NCI-H524 treated with DMSO at 0.1 percent for 48 hours (cell line): ENCODE measurements around the gene AARS2.
A peak's percentile ranks its signal among the peaks of the same experiment; 100 is the strongest.

Experiments
- DNase-seq: peaks from one replicate; lab custom pipeline; 2025; lab: John Stamatoyannopoulos, UW

Gene AARS2

DNA sequence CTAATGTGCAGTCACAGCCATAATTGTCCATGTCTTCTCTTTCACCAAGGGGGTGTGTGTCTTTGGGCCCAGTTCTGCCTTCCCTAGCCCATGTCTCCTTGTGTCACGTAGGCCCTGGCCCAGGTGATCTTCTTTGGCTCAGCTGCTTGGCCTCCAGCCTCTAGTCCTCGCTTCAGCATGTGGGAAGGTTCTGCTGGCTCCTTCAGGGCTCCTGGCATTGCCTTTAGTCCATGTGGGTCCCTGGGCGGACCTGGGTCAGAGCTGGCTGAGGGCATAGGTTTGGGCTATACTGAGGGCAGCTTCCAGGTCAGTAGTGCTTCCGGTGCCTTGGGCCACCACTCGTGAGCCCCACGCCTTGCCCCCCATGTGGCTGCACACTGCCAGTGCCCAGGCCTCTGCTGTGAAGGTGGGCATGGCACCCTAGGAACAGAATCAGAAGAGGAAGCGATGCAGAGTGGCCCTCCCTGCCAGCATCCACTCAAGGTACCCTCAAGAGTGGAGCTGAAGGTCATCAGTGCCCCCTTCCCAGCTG lies 12.8 kb downstream of the AARS2 start:
- DNase-seq: no peak

DNA sequence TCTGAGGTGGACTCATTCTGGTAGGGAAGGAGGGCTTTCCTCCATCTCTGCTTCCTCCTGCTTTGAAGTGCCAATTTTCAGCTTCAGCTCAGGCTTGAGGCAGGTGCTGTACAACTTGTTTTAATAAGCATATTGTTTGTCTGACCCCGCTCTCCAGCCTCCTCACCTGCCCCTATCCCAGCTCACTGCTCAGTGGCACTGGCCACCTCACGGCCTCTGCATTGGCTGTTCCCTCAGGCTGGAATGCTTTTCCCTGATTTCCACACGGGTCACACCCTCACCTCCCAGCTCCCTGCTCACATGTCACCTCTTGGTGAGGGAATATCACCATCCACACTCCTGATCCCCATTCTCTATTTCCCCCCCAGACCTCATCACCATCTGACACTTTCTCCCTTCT lies 14.3 kb downstream of the AARS2 start:
- DNase-seq: no peak

DNA sequence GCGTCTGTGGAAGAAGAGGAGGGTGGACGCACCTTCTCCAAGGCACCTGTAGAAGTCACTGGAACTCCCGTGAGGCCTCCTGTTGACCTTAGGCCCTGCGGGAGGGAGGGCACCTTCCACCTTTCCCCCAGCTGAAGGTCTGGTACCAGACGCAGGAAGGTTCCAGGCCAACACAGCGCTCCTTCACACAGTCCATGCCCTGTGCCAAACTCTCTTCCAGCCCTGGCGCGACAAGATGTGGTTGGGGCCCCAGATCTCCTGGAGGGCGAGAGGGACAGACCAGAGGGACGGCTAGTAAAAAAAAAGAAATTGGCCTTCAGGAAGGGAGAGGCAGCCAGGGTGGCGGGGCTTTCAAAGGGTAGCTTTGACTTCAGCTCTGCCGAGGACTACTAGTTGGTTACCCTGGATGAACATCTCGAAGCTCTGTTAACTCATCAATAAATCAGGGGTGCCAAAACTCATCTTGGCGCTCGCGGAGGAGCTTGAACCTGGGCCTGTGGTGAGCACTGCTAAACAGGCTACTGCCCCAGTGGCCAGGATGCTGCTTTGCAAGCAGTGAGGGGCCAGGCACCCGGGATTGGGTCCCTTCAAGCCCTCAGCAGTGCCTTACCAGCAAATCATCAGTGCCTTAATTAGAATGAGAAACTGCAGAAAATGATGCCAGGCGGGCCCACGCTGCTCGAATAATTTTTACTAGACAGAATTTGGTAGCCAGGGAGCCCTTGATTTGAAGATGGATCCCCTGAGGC lies 14.9 kb downstream of the AARS2 start:
- DNase-seq: no peak

DNA sequence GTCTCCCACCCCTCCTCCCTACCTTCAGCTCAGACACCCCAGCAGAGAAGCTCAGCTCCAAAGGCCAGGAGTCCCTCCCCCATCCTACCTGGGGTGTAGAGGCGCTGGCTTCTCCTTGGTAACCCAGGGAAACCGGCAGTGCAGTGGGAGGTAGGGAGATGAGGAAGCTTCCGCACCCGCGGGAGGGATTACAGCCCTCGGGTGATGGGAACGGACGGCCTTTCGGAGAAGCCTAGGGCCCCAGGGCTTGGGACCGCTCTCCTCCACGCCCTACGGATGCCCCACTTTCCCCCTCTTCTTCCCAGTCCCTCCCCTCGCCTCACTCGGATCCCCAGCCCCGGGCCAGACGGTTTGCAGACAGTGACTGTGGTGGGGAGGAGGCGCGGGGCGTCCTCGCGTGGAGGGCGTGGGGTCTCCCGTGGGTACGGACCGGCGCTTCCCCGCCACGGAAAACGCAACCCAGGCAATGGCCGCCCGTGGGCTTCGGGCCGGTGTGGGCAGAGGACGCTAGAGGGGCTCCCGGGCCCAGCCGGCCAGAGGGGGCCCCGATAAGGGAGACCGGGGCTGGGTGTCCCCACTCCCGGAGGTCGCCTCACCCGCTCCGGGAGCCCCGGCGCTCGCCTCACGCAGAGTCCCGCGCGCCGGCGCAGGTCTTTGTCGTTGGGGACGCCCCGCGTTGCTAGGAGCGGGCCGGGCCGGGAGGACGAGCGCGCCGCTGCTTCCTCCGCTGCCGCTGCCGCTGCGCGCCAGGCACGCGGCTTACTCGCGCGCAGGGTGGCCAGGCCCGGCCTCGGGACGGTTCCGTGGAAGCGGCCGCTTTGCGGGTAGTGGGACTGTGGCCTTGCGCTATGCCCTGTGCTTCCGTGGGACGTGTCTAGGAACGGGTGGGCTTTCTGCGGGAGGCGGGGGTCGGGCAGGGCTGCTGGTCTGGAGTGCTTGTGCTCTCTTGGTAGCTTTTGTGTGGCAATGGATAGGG lies 15.8 kb downstream of the AARS2 start:
- no peak for DNase-seq

DNA sequence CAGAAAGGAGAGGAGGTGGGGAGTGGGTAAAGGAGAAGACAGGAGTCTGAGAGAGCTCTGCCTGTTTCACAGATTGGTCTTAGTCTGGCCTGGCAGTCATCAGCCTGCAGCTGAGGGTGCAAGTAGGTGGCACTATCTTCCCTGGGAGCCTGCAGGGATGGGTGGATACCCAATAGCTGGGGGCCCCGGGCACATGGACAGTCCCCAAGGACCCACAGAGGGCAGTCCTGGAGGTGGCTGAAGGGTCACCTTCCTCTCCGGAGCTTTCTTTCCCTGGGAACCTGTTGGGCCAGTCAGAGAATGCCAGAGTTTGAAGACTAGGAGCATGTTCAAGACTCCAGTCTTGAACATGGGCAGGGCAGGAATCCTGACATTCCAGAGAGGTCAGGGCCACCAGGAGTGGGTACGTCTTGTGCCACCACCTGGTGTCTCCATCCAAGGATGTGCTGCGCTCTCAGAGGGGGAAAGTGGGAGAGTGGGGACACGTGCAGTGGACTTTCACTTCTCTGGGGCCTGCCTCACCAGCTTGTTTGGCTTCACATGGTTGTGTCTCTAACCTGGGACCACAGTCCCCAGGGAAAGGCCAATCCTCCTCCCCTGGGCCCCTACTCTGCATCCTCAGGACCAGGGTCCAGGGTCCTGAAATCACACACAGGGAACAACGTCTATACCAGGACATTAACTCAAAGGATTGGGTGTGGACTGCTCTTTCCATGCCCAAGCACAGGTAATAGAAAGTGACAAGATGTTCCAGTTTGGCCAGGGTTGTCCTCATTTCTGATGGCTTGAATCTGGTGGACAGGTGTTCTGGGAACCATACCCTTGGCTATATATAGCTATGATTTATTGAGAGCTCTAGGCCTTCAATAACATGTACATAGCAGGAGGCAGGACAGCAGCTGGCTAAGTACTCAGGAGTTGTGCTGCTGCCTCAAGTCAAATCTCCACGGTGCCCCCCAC lies 18.0 kb downstream of the AARS2 start:
- DNase-seq: no peak

DNA sequence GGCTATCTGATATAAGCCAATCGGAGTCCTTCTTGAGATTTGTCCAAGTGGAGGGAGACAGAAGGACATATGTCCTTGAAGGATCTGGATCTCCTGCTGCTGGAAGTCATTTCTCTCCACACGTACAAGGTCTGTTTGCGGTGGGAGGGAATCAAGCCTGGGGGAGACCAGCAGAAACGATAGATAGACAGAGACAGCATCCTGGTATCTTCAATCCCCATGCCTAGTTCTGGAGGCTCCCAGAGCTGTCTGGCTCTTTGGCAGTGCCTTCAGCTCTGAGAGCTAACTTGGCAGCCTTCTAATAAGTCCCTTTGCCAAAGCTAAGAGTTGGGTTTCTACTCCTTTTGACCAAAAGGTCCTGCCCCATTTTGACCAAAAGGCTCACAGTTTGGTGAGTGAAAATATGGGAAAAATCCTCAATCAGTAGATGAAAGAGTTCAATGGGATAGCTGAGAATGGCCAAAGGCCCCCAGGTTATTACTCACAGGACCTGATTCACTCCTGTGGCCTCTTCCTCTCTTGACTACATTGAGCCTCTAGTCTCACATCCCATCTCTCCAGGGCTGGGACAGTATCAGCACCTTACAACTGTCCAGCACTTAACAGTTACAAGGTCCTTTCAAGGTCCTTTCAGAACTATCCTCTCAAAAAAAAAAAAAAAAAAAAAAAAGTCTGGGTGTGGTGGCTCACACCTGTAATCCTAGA lies 20.3 kb downstream of the AARS2 start:
- DNase-seq: no peak

DNA sequence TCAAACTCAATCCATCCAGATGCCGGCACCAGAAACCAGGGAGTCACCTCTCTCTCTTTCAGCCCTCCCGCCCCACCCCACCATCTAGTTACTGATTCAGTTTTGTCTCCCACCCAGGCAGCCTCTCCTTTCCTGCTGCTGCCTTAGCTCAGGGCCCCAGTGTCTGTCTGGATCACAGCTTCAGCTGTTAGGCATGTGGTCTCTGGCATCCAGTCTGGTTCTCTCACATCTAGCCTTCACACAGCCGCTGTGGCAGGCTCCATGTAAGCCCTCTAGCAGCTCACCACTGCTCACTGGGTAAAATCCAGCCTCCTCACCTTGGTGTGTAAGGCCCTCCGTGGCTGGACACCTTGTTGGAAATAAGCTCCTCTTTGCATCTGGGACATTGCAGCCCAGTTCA lies 21.3 kb downstream of the AARS2 start:
- no peak for DNase-seq

DNA sequence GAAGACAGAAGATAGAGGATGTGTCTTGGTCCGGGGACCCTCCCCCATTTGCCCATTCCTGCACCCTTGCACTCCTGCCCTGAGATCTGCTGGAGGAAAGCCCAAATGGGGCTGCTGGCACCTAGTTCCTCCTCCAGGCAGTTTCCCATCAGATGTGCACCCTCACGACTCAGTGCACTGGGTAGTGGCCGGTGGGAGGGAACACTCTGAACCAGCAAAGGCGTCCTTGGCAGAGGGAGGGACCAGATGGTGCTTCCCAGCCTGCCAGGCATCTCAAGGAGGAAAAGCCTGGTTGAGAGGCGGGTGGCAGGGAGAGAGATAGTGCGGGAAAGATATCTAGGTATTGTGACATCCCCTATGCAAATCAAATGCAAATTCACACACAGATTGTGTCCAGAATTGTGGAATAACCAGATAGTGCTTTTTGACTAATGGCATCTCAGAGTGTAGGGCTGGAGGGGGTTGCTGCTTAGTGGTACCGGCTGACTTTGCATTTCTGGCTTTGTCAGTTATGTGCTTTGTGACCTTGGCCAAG lies 23.4 kb downstream of the AARS2 start:
- peak; percentile 69 for DNase-seq

DNA sequence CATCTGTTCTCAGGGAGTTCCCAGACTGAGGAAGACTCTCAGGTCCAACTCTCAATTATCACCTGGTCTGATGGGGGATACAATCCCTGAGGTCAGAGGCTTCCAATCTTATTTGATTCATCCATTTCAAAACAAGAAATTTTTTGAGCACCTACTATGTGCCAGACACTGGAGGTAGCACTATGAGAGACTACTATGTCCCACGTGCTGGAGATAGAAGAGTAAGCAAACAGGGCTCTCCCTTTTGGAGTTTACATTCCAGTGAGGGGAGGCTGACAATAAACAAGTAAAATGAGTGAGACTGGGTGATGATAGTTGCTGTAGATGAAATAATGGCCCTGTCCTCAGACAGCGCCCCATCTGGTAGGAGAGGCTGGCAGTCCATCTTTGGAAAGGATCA lies 26.4 kb downstream of the AARS2 start:
- no peak for DNase-seq

DNA sequence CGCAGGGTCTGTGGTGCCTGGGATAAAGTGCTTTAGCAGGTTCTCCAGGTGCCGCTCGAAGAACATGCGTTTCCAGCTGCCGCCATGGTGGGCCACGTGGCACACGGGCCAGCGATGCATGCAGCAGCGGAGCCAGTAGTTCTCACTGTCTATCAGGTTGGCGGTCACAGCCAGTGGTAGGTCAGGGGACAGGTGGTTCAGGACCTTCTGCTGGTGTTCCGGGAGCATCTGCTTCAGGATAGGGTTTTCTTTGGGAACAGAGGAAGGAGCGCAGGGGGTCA lies 26.9 kb downstream of the AARS2 start:
- DNase-seq: no peak

DNA sequence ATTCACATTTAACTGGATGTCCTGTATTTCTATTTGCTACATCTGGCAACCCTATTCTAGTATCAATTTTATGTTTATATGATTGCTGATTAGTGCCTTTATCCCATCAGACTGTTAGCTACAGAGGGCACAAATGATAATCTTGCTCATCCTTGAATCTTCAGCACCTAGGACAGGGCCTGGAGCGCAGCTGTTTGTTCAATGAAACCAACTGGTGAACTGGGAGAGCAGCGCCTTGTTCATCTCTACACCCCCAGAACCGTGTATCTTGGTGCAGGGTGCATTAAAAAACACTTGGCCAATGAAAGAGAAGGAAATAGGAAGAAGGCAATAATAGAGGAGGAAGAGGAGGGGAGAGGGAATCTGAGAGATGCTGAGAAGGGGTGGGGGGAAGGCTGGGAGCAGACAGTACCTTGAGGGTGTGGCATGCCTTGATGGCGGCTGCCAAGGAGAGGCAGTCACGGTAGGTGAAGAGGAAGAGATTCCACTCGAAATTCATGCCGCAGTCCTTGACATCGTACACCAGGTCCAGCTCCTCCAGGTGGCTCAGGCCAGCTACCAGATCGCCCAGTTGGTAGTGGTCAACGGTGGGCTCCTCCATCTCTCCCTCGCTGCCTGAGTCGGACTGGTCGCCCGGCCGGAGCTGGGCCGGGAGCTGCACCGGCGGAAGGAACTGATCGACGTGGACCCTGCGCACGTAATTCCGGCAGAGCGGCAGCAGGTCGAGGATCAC lies 27.4 kb downstream of the AARS2 start:
- no peak for DNase-seq

DNA sequence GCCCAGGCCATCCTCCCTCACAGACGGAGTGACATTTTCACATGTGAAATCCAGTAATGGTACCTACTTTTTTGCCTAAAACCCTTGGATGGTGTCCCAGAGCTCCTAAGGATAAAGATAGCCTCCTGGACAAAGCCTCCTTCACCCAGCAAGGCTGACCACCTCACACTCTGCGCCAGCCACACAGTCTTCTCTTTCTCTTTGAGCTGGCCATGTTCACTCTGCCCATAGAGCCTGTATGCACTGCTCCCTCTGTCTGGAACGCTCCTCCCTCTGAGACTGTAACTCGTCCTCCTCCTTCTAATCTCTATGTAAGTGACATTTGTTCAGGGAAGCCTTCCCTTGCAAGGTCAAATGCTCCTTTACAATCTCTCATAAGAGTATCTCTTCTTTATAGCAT lies 28.3 kb downstream of the AARS2 start:
- no peak for DNase-seq

DNA sequence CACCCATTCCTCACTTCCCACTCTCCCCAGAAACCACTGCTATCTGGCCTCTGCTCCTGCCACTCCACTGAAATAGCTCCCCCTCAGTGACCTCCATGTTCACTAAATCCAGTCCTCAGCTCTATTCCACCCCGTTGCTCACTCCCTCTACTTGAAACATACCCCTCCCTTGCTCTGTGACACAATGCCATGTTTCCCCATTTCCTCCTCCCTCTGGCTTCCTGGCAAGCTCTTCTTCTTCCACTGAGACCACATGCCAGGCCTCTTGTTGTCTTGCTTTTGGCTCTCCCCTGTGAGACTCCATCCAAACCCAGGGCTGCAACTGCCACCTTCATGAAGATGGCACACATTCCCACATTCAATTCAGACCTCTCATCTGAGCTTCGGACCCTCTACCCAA lies 29.0 kb downstream of the AARS2 start:
- DNase-seq: no peak

DNA sequence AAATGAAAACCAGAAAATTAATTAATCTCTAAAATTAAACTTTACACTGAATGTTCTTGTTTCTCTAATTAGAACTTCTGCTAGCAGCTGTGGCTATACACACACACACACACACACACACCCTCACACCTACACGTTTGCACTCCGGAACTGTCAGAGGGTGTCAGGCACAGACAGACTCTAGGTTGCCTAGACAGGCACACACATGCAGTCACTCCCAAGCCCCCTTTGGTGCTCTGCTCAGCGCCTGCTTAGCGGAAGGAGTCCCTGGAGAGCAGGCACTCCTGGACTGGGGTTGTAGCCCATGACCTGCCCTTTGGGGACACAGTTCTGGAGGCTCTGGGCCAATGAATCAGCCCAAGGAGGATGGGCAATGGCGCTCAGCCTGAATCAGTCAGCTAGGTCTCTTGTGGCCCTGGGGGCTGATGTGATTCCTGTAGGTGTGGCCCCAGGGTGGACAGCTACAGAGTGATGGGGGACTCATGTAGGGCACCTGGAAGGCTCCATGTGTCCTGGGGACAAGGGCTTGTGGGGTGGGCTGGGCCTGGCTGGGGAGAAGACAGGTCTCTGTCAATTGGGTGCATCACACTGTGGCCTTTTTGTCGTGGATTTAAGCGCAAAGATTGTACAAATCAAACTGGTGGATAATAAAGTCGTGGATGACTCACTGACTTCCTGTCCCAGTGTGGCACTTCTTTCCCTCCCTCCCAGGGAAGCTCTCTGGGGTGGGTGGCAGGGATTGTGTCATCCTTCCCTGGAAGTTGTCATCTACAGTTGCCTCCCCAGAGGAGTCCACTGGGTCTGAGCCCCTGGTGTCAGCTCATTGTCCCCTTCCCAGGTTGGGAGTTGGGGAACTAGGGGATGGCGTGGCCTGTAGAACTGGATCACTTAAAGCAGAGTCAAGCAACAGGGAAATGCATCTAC lies 34.1 kb downstream of the AARS2 start:
- DNase-seq: no peak

DNA sequence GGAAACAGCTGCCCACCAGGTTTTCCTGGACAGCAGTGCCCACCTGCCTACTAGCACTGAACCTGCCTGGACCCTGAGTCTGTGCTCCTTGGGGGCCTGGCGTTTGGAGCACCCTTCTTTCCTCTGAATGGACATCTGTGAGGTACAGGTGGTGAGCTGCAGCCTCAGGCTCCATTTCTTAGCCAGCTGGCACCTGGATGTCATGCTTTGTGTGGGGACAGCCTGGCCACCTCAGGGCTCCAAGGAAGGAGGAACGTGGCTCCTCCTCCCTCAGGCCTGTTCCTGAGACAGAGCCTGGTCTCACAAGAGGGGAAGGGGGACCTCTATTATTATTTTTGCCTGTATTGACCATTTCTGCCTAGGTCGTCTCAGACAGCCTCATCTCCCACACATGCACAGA lies 34.8 kb downstream of the AARS2 start:
- no peak for DNase-seq

DNA sequence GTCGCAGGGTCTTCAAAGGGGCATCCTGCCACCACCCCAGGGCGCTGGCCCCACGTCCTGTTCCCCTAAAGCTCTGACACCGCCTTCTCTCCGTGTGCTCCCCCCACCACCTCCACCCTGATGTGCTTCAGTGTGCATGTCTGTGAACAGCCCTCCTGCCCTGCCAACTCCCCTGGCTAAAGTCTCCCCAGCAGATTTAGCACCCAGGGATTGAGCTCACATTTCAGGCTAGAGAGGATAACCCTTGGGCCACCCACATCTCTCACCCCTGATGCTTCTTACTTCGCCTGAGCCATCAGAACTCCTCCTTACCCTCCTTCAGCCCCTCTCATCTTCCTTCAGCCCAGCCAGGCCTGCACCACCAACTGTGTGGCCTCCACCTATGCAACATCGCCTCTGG lies 35.4 kb downstream of the AARS2 start:
- DNase-seq: no peak

DNA sequence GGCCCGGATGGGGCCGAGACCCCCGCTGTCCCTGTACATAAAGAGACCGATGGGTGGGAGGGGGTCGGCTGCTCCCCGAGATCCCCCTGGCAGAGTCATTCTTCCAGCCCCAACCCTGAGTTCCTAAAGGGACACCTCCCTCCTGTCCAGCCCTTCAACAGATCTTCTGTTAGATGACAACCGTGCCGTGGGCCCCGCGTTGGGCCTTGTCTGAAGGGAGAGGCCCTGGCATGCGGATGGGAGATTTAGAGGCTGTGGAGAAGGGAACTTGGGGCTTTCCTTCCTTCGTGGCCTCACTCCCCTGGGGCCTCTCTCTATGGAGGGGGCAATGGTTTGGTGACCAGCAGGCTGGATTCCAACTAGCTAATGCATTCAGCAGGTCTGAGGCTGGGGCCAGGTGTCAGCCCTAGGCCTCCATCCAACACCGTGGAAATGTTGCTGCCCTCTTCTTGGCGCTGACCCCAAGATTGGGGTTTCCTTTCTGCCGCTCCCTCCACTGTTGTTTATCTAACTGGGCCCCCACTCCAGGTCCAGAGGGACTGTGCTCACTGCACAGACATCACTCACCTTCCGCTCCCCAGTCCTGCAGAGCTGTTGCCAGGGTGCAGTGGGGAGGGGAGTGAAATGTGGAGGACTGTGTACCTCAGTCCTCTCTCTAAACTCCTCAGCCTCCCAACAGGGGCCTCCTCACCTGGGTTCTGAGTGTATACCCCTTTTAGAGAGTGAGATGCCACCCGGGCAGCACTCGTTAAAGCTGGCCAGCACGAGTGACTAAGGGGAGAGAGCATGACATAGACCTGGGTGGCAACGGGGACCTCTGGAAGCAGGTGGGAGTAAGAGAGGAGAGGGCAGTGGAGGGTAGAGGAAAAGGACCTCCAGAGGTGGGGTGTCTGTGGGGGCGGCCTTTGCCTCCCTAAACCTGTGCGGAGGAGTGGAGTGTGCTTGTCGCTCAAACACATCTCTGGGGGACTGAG lies 36.2 kb downstream of the AARS2 start:
- DNase-seq: no peak
